Trophoblast cell (in vitro differentiated cells and primary cell): Measurements from ENCODE around the gene SMIM32.
A peak's percentile ranks its signal among the peaks of the same experiment; 100 is the strongest.

Source experiments
- DNase-seq, 2 donors: peaks; one replicate each; pipeline ENCODE4 v3.0.0-alpha.2; 2016
- H2AFZ ChIP-seq: 2 replicates; pipeline ENCODE4 v1.6.1; 2013; ENCODE audit warnings: low read length, moderate library complexity, mild to moderate bottlenecking; ENCODE audit not compliant: insufficient read depth, poor library complexity
- H2AK5ac ChIP-seq: 2 replicates; pipeline ENCODE4 v1.6.1; 2013; ENCODE audit warnings: mild to moderate bottlenecking, low read length
- H2BK120ac ChIP-seq: 2 replicates; pipeline ENCODE4 v1.6.1; 2013; ENCODE audit warnings: low read length, mild to moderate bottlenecking, moderate library complexity; ENCODE audit not compliant: insufficient read depth, poor library complexity
- H2BK12ac ChIP-seq: 2 replicates; pipeline ENCODE4 v1.6.1; 2013; ENCODE audit warnings: mild to moderate bottlenecking, low read length, moderate library complexity
- H2BK5ac ChIP-seq: 2 replicates; pipeline ENCODE4 v1.6.1; 2013; ENCODE audit warnings: low read length, low read depth, moderate library complexity, mild to moderate bottlenecking; ENCODE audit not compliant: poor library complexity
- H3K14ac ChIP-seq: 2 replicates; pipeline ENCODE4 v1.6.1; 2013; ENCODE audit warnings: mild to moderate bottlenecking, low read length
- H3K18ac ChIP-seq: 2 replicates; pipeline ENCODE4 v1.6.1; 2013; ENCODE audit warnings: mild to moderate bottlenecking, low read length
- H3K23ac ChIP-seq: 2 replicates; pipeline ENCODE4 v1.6.1; 2013; ENCODE audit warnings: low read length
- H3K27ac ChIP-seq: 2 replicates; pipeline ENCODE4 v1.5.1; 2013; ENCODE audit warnings: low read depth, mild to moderate bottlenecking, inconsistent platforms, low read length, moderate library complexity
- H3K27me3 ChIP-seq: 2 replicates; pipeline ENCODE4 v1.6.1; 2013; ENCODE audit warnings: inconsistent platforms, mild to moderate bottlenecking, low read length, moderate library complexity; ENCODE audit not compliant: insufficient read depth
- H3K36me3 ChIP-seq, 2 experiments: 1 replicate in 1 of 2; 2 replicates in 1 of 2; pipeline ENCODE4 v1.6.1; 2013; ENCODE audit warnings: low read length in 2 of 2, mild to moderate bottlenecking in 2 of 2, moderate library complexity in 1 of 2; ENCODE audit not compliant: insufficient read depth in 2 of 2, control insufficient read depth in 1 of 2
- H3K4ac ChIP-seq: 2 replicates; pipeline ENCODE4 v1.6.1; 2013; ENCODE audit warnings: low read depth, mild to moderate bottlenecking, low read length, moderate library complexity
- H3K4me1 ChIP-seq, 2 experiments: 1 replicate in 1 of 2; 2 replicates in 1 of 2; pipeline ENCODE4 v1.6.1; 2013; ENCODE audit warnings: low read length in 2 of 2, mild to moderate bottlenecking in 2 of 2, moderate library complexity in 1 of 2; ENCODE audit not compliant: insufficient read depth in 2 of 2, control insufficient read depth in 1 of 2
- H3K4me2 ChIP-seq: 2 replicates; pipeline ENCODE4 v1.6.1; 2013; ENCODE audit warnings: inconsistent platforms, mild to moderate bottlenecking, low read length, moderate library complexity
- H3K4me3 ChIP-seq: 2 replicates; pipeline ENCODE4 v1.5.1; 2013; ENCODE audit warnings: mild to moderate bottlenecking, low read depth, low read length, inconsistent platforms
- H3K79me1 ChIP-seq: one replicate; pipeline ENCODE4 v1.6.1; 2013; ENCODE audit warnings: low read length
- H3K79me2 ChIP-seq: 2 replicates; pipeline ENCODE4 v1.6.1; 2013; ENCODE audit warnings: low read length, mild to moderate bottlenecking; ENCODE audit not compliant: control insufficient read depth, insufficient read depth, poor library complexity
- H3K9ac ChIP-seq: 2 replicates; pipeline ENCODE4 v1.6.1; 2013; ENCODE audit warnings: mild to moderate bottlenecking, low read length
- H3K9me3 ChIP-seq: 2 replicates; pipeline ENCODE4 v1.6.1; 2013; ENCODE audit warnings: low read depth, mild to moderate bottlenecking, control low read depth, inconsistent platforms, low read length; ENCODE audit not compliant: insufficient read depth
- H4K12ac ChIP-seq: 2 replicates; pipeline ENCODE4 v1.6.1; 2013; ENCODE audit warnings: low read depth, mild to moderate bottlenecking, low read length, moderate library complexity
- H4K8ac ChIP-seq: 2 replicates; pipeline ENCODE4 v1.6.1; 2013; ENCODE audit warnings: low read depth, mild to moderate bottlenecking, low read length, moderate library complexity
- H4K91ac ChIP-seq: one replicate; pipeline ENCODE4 v1.6.1; 2013; ENCODE audit warnings: low read depth, mild to moderate bottlenecking, low read length, moderate library complexity
- WGBS: extraction: QIAGEN DNeasy Blood & Tissue Kit; methylation state at CpG from one replicate; pipeline ENCODE4 v1.1.7; 2013; ENCODE audit warnings: missing lambda C conversion rate; ENCODE audit not compliant: insufficient read length, insufficient coverage; ENCODE audit errors: extremely low coverage; 5-methylcytosine and 5-hydroxymethylcytosine counted together

The SMIM32 gene

GRCh38 chr5:136162008-136162407 is 31.0 kb downstream of the SMIM32 start:
- Histone ChIP-seq H3K36me3 (peaks cover 6 to 12% of the 10 kb centered on the region in 2 experiments), H2BK120ac (no peak overlapping the region), H4K8ac (no peak overlapping the region), H3K27ac (no peak overlapping the region), H3K14ac (no peak overlapping the region), H2AK5ac (no peak overlapping the region), H3K79me1 (no peaks in the 10 kb centered on the region), H3K4me1 (no peaks in the 10 kb centered on the region), H3K4me3 (no peak overlapping the region), H3K23ac (no peak overlapping the region), H3K9ac (no peak overlapping the region), H2BK12ac (no peak overlapping the region), H3K27me3 (no peaks in the 10 kb centered on the region), H2AFZ (no peak overlapping the region), H3K4me2 (no peak overlapping the region), H3K18ac (no peak overlapping the region), H4K91ac (no peak overlapping the region), H4K12ac (no peak overlapping the region), H3K79me2 (no peaks in the 10 kb centered on the region), H3K4ac (no peak overlapping the region), H2BK5ac (no peak overlapping the region), H3K9me3 (no peaks in the 10 kb centered on the region)
- DNase-seq, result no peak
- no CpG with 5 or more reads among the region's 4 CpGs for WGBS

- Histone ChIP-seq H3K27ac (no peak overlapping the region), H4K12ac (no peak overlapping the region), H3K79me1 (no peaks in the 10 kb centered on the region), H3K79me2 (no peaks in the 10 kb centered on the region), H3K4me3 (no peak overlapping the region), H2BK120ac (no peak overlapping the region), H2AFZ (no peak overlapping the region), H3K14ac (no peak overlapping the region), H3K4me2 (no peak overlapping the region), H4K8ac (no peak overlapping the region), H3K18ac (no peak overlapping the region), H3K23ac (no peak overlapping the region), H3K4ac (no peak overlapping the region), H3K27me3 (no peaks in the 10 kb centered on the region), H3K4me1 (no peaks in the 10 kb centered on the region), H2BK5ac (no peak overlapping the region), H3K9me3 (no peaks in the 10 kb centered on the region), H2BK12ac (no peak overlapping the region), H3K36me3 (peaks cover 6 to 14% of the 10 kb centered on the region in 2 experiments), H2AK5ac (no peak overlapping the region), H3K9ac (no peak overlapping the region), H4K91ac (no peak overlapping the region)
- peak in 1 of 2 donors; percentile 4 for DNase-seq
- WGBS, result no CpG with 5 or more reads among the region's 3 CpGs
Observed at GRCh38 chr5:136159457-136159856, 33.5 kb downstream of the SMIM32 start.

DNA sequence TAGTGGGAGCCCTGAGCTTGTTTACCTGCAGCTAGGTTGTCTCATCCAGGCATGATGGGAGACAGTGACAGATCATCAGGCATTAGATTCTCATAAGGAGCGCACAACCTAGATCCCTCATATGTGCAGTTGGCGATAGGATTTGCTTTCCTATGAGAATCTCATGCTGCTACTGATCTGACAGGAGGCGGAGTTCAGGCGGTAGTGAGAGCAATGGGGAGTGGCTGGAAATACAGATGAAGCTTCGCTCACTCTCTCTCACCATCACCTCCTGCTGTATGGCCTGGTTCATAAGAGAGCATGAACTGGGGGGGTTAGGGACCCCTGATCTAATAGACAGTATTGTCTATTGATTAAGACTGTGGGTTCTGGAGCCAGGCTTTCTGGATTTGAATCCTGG is 35.4 kb downstream of the SMIM32 start:
- Histone ChIP-seq H4K91ac (no peak overlapping the region), H2BK5ac (no peak overlapping the region), H3K18ac (no peak overlapping the region), H3K79me2 (no peaks in the 10 kb centered on the region), H3K23ac (no peak overlapping the region), H2AK5ac (no peak overlapping the region), H3K27me3 (no peaks in the 10 kb centered on the region), H3K4me2 (no peak overlapping the region), H3K4ac (no peak overlapping the region), H3K4me3 (no peak overlapping the region), H2AFZ (no peak overlapping the region), H3K9me3 (no peaks in the 10 kb centered on the region), H3K36me3 (peaks cover 6 to 18% of the 10 kb centered on the region in 2 experiments), H3K79me1 (no peaks in the 10 kb centered on the region), H4K8ac (no peak overlapping the region), H3K14ac (no peak overlapping the region), H3K4me1 (no peaks in the 10 kb centered on the region), H3K27ac (no peak overlapping the region), H3K9ac (no peak overlapping the region), H2BK120ac (no peak overlapping the region), H2BK12ac (no peak overlapping the region), H4K12ac (no peak overlapping the region)
- no peak for DNase-seq
- WGBS, result no CpG with 5 or more reads among the region's 5 CpGs

- Histone ChIP-seq H3K9me3 (no peaks in the 10 kb centered on the region), H3K23ac (no peak overlapping the region), H2BK120ac (no peak overlapping the region), H3K27me3 (no peaks in the 10 kb centered on the region), H3K4me3 (no peak overlapping the region), H2BK12ac (no peak overlapping the region), H2BK5ac (no peak overlapping the region), H3K9ac (no peak overlapping the region), H2AK5ac (no peak overlapping the region), H3K18ac (no peak overlapping the region), H3K4me1 (no peaks in the 10 kb centered on the region), H3K79me1 (no peaks in the 10 kb centered on the region), H3K4me2 (no peak overlapping the region), H4K91ac (no peak overlapping the region), H3K79me2 (no peaks in the 10 kb centered on the region), H3K27ac (no peak overlapping the region), H4K8ac (no peak overlapping the region), H4K12ac (no peak overlapping the region), H3K4ac (no peak overlapping the region), H3K14ac (no peak overlapping the region), H2AFZ (no peak overlapping the region), H3K36me3 (peaks cover 3 to 14% of the 10 kb centered on the region in 2 experiments)
- no peak for DNase-seq
- WGBS, result no CpG with 5 or more reads among the region's 1 CpG
Observed at GRCh38 chr5:136155761-136156160, 37.2 kb downstream of the SMIM32 start.
